Peyer's patch (tissue), 4 donors: Measurements from ENCODE around the gene CRTC1. TPM values are rescaled to one million over a fixed set of nuclear protein-coding genes. Genes with fewer than 3 reads are reported as not detected.

Experiments used
- DNase-seq, 3 donors: peaks; one replicate each; pipeline ENCODE4 v3.0.0-alpha.2; 2017 to 2019
- H3K27ac ChIP-seq, 4 donors: fragments of 200-600 bp; sonication (generic); one replicate each; pipeline ENCODE4 v1.5.1; 2016 to 2019
- H3K27me3 ChIP-seq, 2 donors: fragments of 200-600 bp; sonication (generic); one replicate each; pipeline ENCODE4 v1.5.1; 2019
- H3K36me3 ChIP-seq, 3 donors: fragments of 200-600 bp; sonication (generic); one replicate each; pipeline ENCODE4 v1.5.1; 2016 to 2019
- H3K4me1 ChIP-seq, 4 donors: fragments of 200-600 bp; sonication (generic); one replicate each; pipeline ENCODE4 v1.5.1; 2016 to 2019
- H3K4me3 ChIP-seq, 4 donors: fragments of 200-600 bp; sonication (generic); 1 replicate in 3 of 4; 2 replicates in 1 of 4; pipeline ENCODE4 v1.5.1; 2016 to 2019; ENCODE audit warnings: mild to moderate bottlenecking in 1 of 4
- H3K9me3 ChIP-seq, 4 donors: fragments of 200-600 bp; sonication (generic); one replicate each; pipeline ENCODE4 v1.5.1; 2016 to 2019; ENCODE audit warnings: mild to moderate bottlenecking in 1 of 4
- POLR2A ChIP-seq, 2 donors: fragments of 450-650 bp; IDR thresholded peaks; one replicate each; pipeline ENCODE4 v1.5.1; 2017; ENCODE audit warnings: antibody characterized with exemption in 2 of 2, mild to moderate bottlenecking in 2 of 2, moderate library complexity in 2 of 2
- total RNA-seq, 4 donors: library from RNA; depleted of rRNA; stranded (reverse); fragments of >200 nt; gene quantifications; one replicate each; pipeline ENCODE4 v1.1.0, GENCODE V29; 2016
- TF ChIP-seq, protein P1 (sequence below), 6 experiments: fragments of 450-650 bp in 4 of 6; fragments of 200-600 bp in 2 of 6; sonication (generic) in 1 of 6; IDR thresholded peaks; one replicate each; pipeline ENCODE4 v1.5.1; 2017 to 2019; ENCODE audit warnings: antibody characterized with exemption in 6 of 6, mild to moderate bottlenecking in 3 of 6, moderate library complexity in 1 of 6

CRTC1 gene
- total RNA-seq, 4 donors from 2014 or later: 5.1 to 21.5 (median 9.4) TPM

DNA sequence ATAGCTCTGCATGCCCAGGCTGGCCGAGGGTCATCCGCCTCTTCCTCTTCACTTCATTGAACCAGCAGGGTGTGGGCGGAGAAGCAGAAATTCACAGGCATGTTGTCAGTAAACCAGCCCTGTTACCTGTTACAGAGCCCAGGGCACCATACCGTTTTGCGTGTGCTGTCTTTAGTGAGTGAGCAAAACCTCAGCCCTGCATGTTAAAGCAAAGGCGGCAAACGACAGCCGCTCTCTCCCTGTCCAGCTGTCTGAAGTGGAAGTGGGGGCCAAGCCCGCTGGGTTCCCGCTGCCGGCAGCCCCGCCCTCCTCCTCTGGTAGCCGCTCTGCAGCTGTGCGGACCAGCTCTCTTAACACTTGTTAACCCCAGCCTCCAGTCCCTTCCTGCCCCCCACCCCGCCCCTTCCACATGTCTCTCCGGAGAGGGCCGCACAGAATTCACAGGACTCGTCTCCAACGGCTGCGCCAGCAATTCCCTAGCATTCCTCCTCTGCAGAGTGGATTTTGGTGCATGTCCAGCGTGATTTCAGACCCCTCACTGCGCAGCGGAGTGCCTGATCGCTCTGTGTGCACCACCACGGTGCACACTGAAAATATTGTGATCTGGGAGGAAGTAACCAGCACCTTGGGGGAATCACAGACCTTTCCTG, 34.0 kb upstream of the CRTC1 start:
- Histone ChIP-seq H3K27ac (peak overlapping the region; percentile 55 to 86 (median 73)), H3K9me3 (no peaks in the 10 kb centered on the region), H3K4me1 (peaks cover 0 to 29% (median 3%) of the 10 kb centered on the region in 4 donors), H3K4me3 (peak overlapping the region in 3 of 4 donors; percentile 2 to 14 (median 4)), H3K36me3 (no peaks in the 10 kb centered on the region), H3K27me3 (no peaks in the 10 kb centered on the region)
- DNase-seq: peak in 2 of 3 donors; percentile 31 to 69
- TF ChIP-seq, protein P1, sequence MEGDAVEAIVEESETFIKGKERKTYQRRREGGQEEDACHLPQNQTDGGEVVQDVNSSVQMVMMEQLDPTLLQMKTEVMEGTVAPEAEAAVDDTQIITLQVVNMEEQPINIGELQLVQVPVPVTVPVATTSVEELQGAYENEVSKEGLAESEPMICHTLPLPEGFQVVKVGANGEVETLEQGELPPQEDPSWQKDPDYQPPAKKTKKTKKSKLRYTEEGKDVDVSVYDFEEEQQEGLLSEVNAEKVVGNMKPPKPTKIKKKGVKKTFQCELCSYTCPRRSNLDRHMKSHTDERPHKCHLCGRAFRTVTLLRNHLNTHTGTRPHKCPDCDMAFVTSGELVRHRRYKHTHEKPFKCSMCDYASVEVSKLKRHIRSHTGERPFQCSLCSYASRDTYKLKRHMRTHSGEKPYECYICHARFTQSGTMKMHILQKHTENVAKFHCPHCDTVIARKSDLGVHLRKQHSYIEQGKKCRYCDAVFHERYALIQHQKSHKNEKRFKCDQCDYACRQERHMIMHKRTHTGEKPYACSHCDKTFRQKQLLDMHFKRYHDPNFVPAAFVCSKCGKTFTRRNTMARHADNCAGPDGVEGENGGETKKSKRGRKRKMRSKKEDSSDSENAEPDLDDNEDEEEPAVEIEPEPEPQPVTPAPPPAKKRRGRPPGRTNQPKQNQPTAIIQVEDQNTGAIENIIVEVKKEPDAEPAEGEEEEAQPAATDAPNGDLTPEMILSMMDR (IDR thresholded peaks at IDR 0.05): no peak
- no peak for TF ChIP-seq POLR2A (IDR thresholded peaks at IDR 0.05)

DNA sequence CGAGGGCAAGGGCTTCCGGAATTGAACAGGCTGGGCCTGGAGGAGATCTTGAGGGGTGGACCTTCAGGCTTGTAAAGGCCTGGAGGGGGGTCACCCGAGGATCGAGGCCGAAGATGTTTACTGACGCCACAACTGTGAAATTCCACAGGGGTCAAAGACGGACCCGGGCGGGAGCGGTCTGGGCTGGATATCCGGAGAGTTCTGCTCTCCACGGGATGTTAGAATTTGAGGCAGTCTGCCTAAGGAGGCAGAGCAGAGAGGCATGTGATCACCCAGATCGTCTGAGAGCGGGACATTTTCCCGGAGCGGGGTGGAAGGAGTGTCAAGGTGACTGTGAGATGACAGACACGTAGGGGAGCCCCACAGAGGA, 33.5 kb upstream of the CRTC1 start:
- TF ChIP-seq POLR2A (IDR thresholded peaks at IDR 0.05): no peak
- TF ChIP-seq, protein P1 (IDR thresholded peaks at IDR 0.05): no peak
- Histone ChIP-seq H3K27me3 (no peaks in the 10 kb centered on the region), H3K4me3 (no peak overlapping the region), H3K36me3 (no peaks in the 10 kb centered on the region), H3K27ac (peak overlapping the region; percentile 55 to 86 (median 73)), H3K9me3 (no peaks in the 10 kb centered on the region), H3K4me1 (peaks cover 0 to 24% (median 1%) of the 10 kb centered on the region in 4 donors)
- DNase-seq: no peak

DNA sequence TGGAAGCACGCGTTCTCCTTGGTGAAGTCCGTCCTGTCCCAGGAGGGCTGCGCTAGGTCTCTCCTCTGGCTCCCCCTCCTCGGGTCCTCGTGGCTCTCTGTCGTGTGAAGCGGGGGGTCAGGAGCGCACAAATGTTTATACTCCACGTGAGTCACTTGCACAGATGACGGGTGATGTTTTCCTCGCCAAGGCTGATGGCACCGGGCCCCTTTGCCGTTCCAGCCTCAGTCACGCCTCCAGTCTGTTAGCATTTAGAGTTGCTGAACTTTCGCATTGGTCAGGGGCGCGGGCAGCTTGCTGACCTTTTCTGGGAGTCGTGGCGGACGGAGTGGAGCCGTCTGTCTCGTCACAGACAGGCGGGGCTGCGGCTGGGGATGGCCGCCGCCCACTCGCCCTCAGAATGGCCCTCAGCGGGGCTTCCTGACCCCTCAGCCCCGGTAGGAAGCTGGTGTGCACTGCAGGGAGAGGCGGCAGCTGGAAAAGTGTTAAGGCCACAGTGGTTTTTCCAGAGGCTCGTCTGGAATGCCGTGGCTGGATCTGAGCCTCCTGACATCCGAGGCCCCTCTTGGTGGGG, 32.9 kb upstream of the CRTC1 start:
- TF ChIP-seq, protein P1 (IDR thresholded peaks at IDR 0.05): no peak
- TF ChIP-seq POLR2A (IDR thresholded peaks at IDR 0.05): no peak
- no peaks in the 10 kb centered on the region for H3K36me3 ChIP-seq
- no peaks in the 10 kb centered on the region for H3K27me3 ChIP-seq
- no peak overlapping the region for H3K4me3 ChIP-seq
- peak in 1 of 3 donors; percentile 75 for DNase-seq
- no peaks in the 10 kb centered on the region for H3K9me3 ChIP-seq
- H3K27ac ChIP-seq: peak overlapping the region; percentile 55 to 86 (median 73)
- H3K4me1 ChIP-seq: peaks cover 0 to 21% (median 1%) of the 10 kb centered on the region in 4 donors

DNA sequence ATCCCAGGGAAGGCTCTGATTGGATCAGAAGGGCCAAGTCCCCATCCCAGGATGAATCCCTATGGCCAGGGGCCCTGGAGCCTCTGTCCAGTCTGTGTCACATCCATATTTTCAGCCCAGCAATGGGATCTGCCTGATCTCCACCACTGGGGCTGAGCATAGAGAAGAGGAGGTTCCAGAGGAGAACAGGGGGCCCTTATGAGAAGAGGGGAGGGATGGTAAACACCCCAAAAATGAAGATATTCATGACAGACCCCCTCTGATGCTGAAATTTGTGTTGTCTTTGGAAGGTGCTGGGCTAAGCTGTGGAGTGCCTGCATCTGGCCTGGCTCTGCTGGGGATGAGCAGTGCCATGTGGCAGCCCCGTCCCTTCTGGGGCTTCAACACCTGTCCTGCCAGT, 32.2 kb upstream of the CRTC1 start:
- no peak for DNase-seq
- Histone ChIP-seq H3K36me3 (no peaks in the 10 kb centered on the region), H3K9me3 (no peaks in the 10 kb centered on the region), H3K27me3 (no peaks in the 10 kb centered on the region), H3K4me1 (peaks cover 0 to 21% (median 1%) of the 10 kb centered on the region in 4 donors), H3K4me3 (no peak overlapping the region), H3K27ac (peak overlapping the region; percentile 55 to 86 (median 73))
- TF ChIP-seq, protein P1 (IDR thresholded peaks at IDR 0.05): no peak
- TF ChIP-seq POLR2A (IDR thresholded peaks at IDR 0.05): no peak

DNA sequence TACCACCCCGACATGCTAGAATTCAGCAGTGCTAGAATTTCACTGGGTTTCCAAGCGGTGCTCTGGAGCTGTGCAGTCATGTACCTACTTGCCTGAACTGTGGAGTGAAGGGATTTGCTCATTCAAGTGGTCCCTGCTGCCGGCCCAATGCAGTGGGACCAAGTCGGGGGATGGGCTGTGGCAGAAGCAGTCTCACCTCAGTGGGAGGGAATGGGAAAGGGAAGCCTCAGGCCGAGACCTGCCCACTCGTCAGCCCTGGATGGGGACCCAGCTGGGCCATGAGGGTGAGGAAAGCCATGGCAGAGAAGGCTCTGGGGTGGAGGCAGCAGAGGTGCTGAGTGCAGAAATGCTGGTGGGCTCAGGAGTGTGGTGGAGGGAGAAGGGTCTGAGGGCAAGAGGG, 31.7 kb upstream of the CRTC1 start:
- H3K9me3 ChIP-seq: no peaks in the 10 kb centered on the region

More for the DNA sequence above, 31.7 kb upstream of the CRTC1 start:
- TF ChIP-seq POLR2A (IDR thresholded peaks at IDR 0.05): no peak
- TF ChIP-seq, protein P1 (IDR thresholded peaks at IDR 0.05): no peak
- Histone ChIP-seq H3K27me3 (no peaks in the 10 kb centered on the region), H3K27ac (peak overlapping the region in 3 of 4 donors; percentile 68 to 86 (median 78)), H3K4me1 (peaks cover 0 to 21% (median 1%) of the 10 kb centered on the region in 4 donors), H3K4me3 (no peak overlapping the region), H3K36me3 (no peaks in the 10 kb centered on the region)
- peak in 1 of 3 donors; percentile 43 for DNase-seq
